CD14-positive monocyte (primary cell): Measurements from ENCODE around the gene CNNM4. TPM values are rescaled to one million over a fixed set of nuclear protein-coding genes. Genes with fewer than 3 reads are reported as not detected.

Experiments
- DNase-seq, 3 donors: peaks; one replicate each; pipeline ENCODE4 v3.0.0-alpha.2; 2011 to 2022
- H2AFZ ChIP-seq: 2 replicates; pipeline ENCODE4 v1.6.0; 2012; ENCODE audit warnings: mild to moderate bottlenecking, low read depth, low read length, inconsistent platforms; ENCODE audit not compliant: insufficient read depth, poor library complexity, severe bottlenecking
- H3K27ac ChIP-seq, 2 donors: 1 replicate in 1 of 2; 2 replicates in 1 of 2; pipeline ENCODE4 v1.5.1; 2012 to 2013; ENCODE audit warnings: low read length in 2 of 2, control low read depth in 1 of 2, inconsistent platforms in 1 of 2, low read depth in 1 of 2, mild to moderate bottlenecking in 1 of 2
- H3K27me3 ChIP-seq, 2 donors: one replicate each; pipeline versions ENCODE4 v1.6.0 to v1.6.1; 2011 to 2013; ENCODE audit warnings: low read length in 2 of 2; ENCODE audit not compliant: control insufficient read depth in 2 of 2, insufficient read depth in 2 of 2
- H3K36me3 ChIP-seq, 2 donors: replicated peaks in 1 of 2; 1 replicate in 1 of 2; 2 replicates in 1 of 2; pipeline versions ENCODE4 v1.5.1 to v1.6.1; 2012 to 2013; ENCODE audit warnings: low read length in 2 of 2, control low read depth in 1 of 2, inconsistent platforms in 1 of 2, mild to moderate bottlenecking in 1 of 2; ENCODE audit not compliant: insufficient read depth in 2 of 2, control insufficient read depth in 1 of 2
- H3K4me1 ChIP-seq, 2 donors: 1 replicate in 1 of 2; 2 replicates in 1 of 2; pipeline versions ENCODE4 v1.5.1 to v1.6.1; 2012 to 2013; ENCODE audit warnings: low read length in 2 of 2, control low read depth in 1 of 2, inconsistent platforms in 1 of 2, mild to moderate bottlenecking in 1 of 2, moderate library complexity in 1 of 2; ENCODE audit not compliant: insufficient read depth in 2 of 2, control insufficient read depth in 1 of 2
- H3K4me2 ChIP-seq: replicated peaks from 2 replicates; pipeline ENCODE3; 2012; ENCODE audit warnings: low read length, moderate library complexity, mild to moderate bottlenecking; ENCODE audit not compliant: poor library complexity, severe bottlenecking; ENCODE audit errors: extremely low read depth
- H3K4me3 ChIP-seq, 3 experiments: fragments of 200-600 bp in 1 of 3; sonication (generic) in 1 of 3; replicated peaks in 1 of 3; 1 replicate in 2 of 3; 2 replicates in 1 of 3; pipeline ENCODE4 v1.5.1; 2011 to 2013; ENCODE audit warnings: low read length in 3 of 3, mild to moderate bottlenecking in 3 of 3, control low read depth in 2 of 3, low read depth in 2 of 3, inconsistent platforms in 1 of 3, moderate library complexity in 1 of 3
- H3K79me2 ChIP-seq: 2 replicates; pipeline ENCODE4 v1.6.0; 2012; ENCODE audit warnings: mild to moderate bottlenecking, control low read depth, inconsistent platforms, low read length, moderate library complexity; ENCODE audit not compliant: insufficient read depth
- H3K9ac ChIP-seq: 2 replicates; pipeline ENCODE4 v1.6.0; 2017; ENCODE audit warnings: low read length, mild to moderate bottlenecking; ENCODE audit not compliant: insufficient read depth, poor library complexity, severe bottlenecking
- H3K9me3 ChIP-seq, 2 donors: replicated peaks in 1 of 2; 1 replicate in 1 of 2; 2 replicates in 1 of 2; pipeline versions ENCODE4 v1.5.1 to v1.6.1; 2012 to 2013; ENCODE audit warnings: low read length in 2 of 2, control low read depth in 1 of 2; ENCODE audit not compliant: control insufficient read depth in 1 of 2, insufficient read depth in 1 of 2
- H4K20me1 ChIP-seq: 2 replicates; pipeline ENCODE4 v1.6.0; 2012; ENCODE audit warnings: mild to moderate bottlenecking, low read length, control low read depth, moderate library complexity; ENCODE audit not compliant: insufficient read depth
- H3K27ac Mint-ChIP-seq, 7 donors: one replicate each; pipeline ENCODE4 v1.8.0; 2020; ENCODE audit warnings: mild to moderate bottlenecking in 7 of 7, mixed read lengths in 7 of 7, moderate library complexity in 6 of 7, inconsistent platforms in 2 of 7
- H3K27me3 Mint-ChIP-seq, 3 donors: one replicate each; pipeline ENCODE4 v1.8.0; 2021 to 2022; ENCODE audit warnings: low read depth in 3 of 3, mild to moderate bottlenecking in 3 of 3, mixed read lengths in 3 of 3, moderate library complexity in 3 of 3, inconsistent platforms in 1 of 3
- H3K36me3 Mint-ChIP-seq, 2 donors: one replicate each; pipeline ENCODE4 v1.8.0; 2020; ENCODE audit warnings: mixed read lengths in 2 of 2, inconsistent platforms in 1 of 2, mild to moderate bottlenecking in 1 of 2
- H3K4me1 Mint-ChIP-seq: one replicate; pipeline ENCODE4 v1.8.0; 2020; ENCODE audit warnings: mild to moderate bottlenecking, mixed read lengths
- H3K4me3 Mint-ChIP-seq, 2 donors: one replicate each; pipeline ENCODE4 v1.8.0; 2020; ENCODE audit warnings: mild to moderate bottlenecking in 2 of 2, mixed read lengths in 2 of 2, moderate library complexity in 1 of 2
- H3K9me3 Mint-ChIP-seq, 7 donors: one replicate each; pipeline ENCODE4 v1.8.0; 2020 to 2022; ENCODE audit warnings: mixed read lengths in 7 of 7, mild to moderate bottlenecking in 6 of 7, moderate library complexity in 6 of 7, inconsistent platforms in 2 of 7
- CTCF ChIP-seq: fragments of 200-600 bp; IDR thresholded peaks from one replicate; pipeline ENCODE4 v1.8.0; 2022; ENCODE audit warnings: antibody characterized with exemption, mild to moderate bottlenecking
- WGBS: methylation state at CpG from one replicate; pipeline ENCODE4 v1.1.5; 2013; ENCODE audit warnings: missing lambda C conversion rate; ENCODE audit not compliant: insufficient coverage; 5-methylcytosine and 5-hydroxymethylcytosine counted together
- intact Hi-C, 2 donors: fragments of 100-400 bp; cut with micrococcal nuclease; formaldehyde crosslinking; loops; one replicate each; pipeline versions ENCODE4 v1.15.0 to v1.15.1; 2023
- polyA plus RNA-seq, 3 donors: library from polyadenylated mRNA; depleted of rRNA in 1 of 3; unstranded in 2 of 3; stranded (reverse) in 1 of 3; fragments of 300-500 nt in 2 of 3; fragments of >200 nt in 1 of 3; fragmentation: Illumina TruSeq in 2 of 3; gene quantifications; 1 replicate in 2 of 3; 2 replicates in 1 of 3; pipeline ENCODE4 v1.2.3, GENCODE V29; 2012 to 2021

The CNNM4 gene
- polyA plus RNA-seq, 3 donors, result 2.3 to 8.3 (median 2.6) TPM

DNA sequence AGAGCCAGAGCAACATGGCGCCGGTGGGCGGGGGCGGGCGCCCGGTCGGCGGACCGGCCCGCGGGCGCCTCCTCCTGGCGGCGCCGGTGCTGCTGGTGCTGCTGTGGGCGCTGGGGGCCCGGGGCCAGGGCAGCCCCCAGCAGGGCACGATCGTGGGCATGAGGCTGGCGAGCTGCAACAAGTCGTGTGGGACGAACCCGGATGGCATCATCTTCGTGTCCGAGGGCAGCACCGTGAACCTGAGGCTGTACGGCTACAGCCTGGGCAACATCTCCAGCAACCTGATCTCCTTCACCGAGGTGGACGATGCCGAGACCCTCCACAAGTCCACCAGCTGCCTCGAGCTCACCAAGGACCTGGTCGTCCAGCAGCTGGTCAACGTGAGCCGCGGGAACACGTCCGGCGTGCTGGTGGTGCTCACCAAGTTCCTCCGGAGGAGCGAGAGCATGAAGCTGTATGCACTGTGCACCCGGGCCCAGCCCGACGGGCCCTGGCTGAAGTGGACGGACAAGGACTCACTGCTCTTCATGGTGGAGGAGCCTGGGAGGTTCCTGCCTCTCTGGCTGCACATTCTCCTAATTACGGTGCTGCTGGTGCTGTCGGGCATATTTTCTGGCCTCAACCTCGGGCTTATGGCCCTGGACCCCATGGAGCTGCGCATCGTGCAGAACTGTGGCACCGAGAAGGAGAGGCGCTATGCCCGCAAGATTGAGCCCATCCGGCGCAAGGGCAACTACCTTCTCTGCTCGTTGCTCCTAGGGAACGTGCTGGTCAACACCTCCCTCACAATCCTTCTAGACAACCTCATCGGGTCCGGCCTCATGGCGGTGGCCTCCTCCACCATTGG, 507 bp downstream of the CNNM4 start:
- DNase-seq, result no peak
- H4K20me1 ChIP-seq, result peaks cover 18% of the 10 kb centered on the region
- H3K9me3 Mint-ChIP-seq, result peaks cover 0 to 3% (median 0%) of the 10 kb centered on the region in 7 donors
- H3K4me3 Mint-ChIP-seq, result peak overlapping the region; percentile 92 to 96
- H3K9me3 ChIP-seq, result no peaks in the 10 kb centered on the region
- peaks cover 46 to 53% of the 10 kb centered on the region in 2 donors for H3K4me1 ChIP-seq
- peaks cover 19% of the 10 kb centered on the region for H3K79me2 ChIP-seq
- H3K27ac ChIP-seq, result peak overlapping the region; percentile 41 to 78
- no peaks in the 10 kb centered on the region for H3K36me3 ChIP-seq
- TF ChIP-seq CTCF, result peak; percentile 70
- 17% methylated on average over 56 of the region's 59 CpGs for WGBS
- peak overlapping the region; percentile 64 for H3K9ac ChIP-seq
- H3K27me3 ChIP-seq, result peaks cover 0 to 4% of the 10 kb centered on the region in 2 donors
- peaks cover 51% of the 10 kb centered on the region for H3K4me1 Mint-ChIP-seq
- peak overlapping the region; percentile 68 to 81 (median 72) for H3K4me3 ChIP-seq
- H3K36me3 Mint-ChIP-seq, result no peaks in the 10 kb centered on the region
- peak overlapping the region; percentile 89 for H3K4me2 ChIP-seq
- peak overlapping the region; percentile 84 for H2AFZ ChIP-seq
- H3K27me3 Mint-ChIP-seq, result peaks cover 3 to 13% (median 4%) of the 10 kb centered on the region in 3 donors
- intact Hi-C loops, result loop anchor here (2.0 to 10.0 kb wide), 6 partner anchors 20 to 156 kb away; partner anchors contain the start of genes CNNM3 (in 2 of the 2), KANSL3 (in 2 of the 2) and LMAN2L (in 1 of the 2)
- H3K27ac Mint-ChIP-seq, result peak overlapping the region; percentile 78 to 94 (median 90)

DNA sequence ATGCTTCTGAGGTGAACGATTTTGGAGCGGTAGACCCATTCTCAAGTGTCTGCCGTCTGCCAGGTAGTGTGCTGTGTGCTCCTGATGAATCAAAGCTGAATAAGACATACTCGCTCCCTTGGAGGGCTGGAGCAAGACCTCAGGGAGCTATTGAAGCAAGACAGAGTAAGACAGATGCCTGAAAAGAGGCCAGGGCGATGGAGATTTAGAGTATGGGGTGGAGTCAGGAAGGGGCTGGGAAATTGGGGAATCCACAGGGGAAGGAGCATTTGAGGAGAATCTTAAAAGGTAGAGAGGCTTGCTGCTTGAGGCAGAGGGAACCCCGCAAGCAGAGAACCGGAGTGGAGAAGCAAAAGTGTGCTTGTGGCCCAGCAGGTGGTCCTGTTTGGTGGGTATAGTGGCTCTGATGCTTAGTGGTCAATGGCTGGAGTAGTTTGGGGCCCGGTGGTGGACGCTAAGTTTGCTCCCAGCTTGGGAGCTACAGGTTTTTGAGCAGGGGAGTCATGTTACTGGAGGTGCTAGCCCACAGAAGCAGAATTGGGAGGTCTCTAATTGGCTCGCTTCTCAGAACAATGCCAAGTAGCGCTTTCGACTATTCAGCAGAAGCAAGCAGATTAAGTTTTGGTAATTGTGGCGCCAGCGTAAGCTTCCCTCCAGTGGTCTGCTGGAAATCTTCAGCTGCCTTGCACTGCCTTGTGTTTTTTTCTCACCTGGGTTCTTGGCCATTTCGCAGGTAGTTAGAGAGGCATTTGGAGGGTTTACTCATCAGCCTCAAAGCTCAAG, 2.0 kb downstream of the CNNM4 start:
- TF ChIP-seq CTCF, result no peak
- H2AFZ ChIP-seq, result peak overlapping the region; percentile 63
- peaks cover 61% of the 10 kb centered on the region for H3K4me1 Mint-ChIP-seq
- H3K4me1 ChIP-seq, result peaks cover 46 to 53% of the 10 kb centered on the region in 2 donors
- peaks cover 3 to 11% (median 4%) of the 10 kb centered on the region in 3 donors for H3K27me3 Mint-ChIP-seq
- peaks cover 0 to 4% of the 10 kb centered on the region in 2 donors for H3K27me3 ChIP-seq
- H3K9me3 Mint-ChIP-seq, result peaks cover 0 to 3% (median 0%) of the 10 kb centered on the region in 7 donors
- H3K27ac ChIP-seq, result no peak overlapping the region
- H3K27ac Mint-ChIP-seq, result peak overlapping the region in 6 of 7 donors; percentile 28 to 82 (median 65)
- peak overlapping the region; percentile 89 for H3K4me2 ChIP-seq
- DNase-seq, result no peak
- 5% methylated on average over 13 of the region's 15 CpGs for WGBS
- H3K4me3 Mint-ChIP-seq, result peak overlapping the region; percentile 92 to 96
- intact Hi-C loops, result loop anchor here (5.0 to 10.0 kb wide), 5 partner anchors 52 to 158 kb away; partner anchors contain the start of genes CNNM3 (in 2 of the 2) and KANSL3 (in 2 of the 2)
- H3K79me2 ChIP-seq, result peaks cover 24% of the 10 kb centered on the region
- H3K9me3 ChIP-seq, result no peaks in the 10 kb centered on the region
- H3K9ac ChIP-seq, result no peak overlapping the region
- peaks cover 25% of the 10 kb centered on the region for H4K20me1 ChIP-seq
- peaks cover 3 to 10% of the 10 kb centered on the region in 2 donors for H3K36me3 Mint-ChIP-seq
- peak overlapping the region; percentile 45 to 81 (median 47) for H3K4me3 ChIP-seq
- H3K36me3 ChIP-seq, result no peaks in the 10 kb centered on the region
